Skeletal muscle satellite cell (primary cell): ENCODE measurements around the gene FHDC1. TPM values are rescaled to one million over a fixed set of nuclear protein-coding genes. Genes with fewer than 3 reads are reported as not detected.
"Not testable (repeated sequence)": the region's sequence is repeated elsewhere in the genome, so short reads cannot be mapped to it uniquely, and the experiment has no call there.

ENCODE experiments used
- H3K27me3 ChIP-seq: 2 replicates; pipeline ENCODE4 v1.7.0; 2013; ENCODE audit warnings: low read length; ENCODE audit not compliant: control insufficient read depth, insufficient read depth
- H3K36me3 ChIP-seq: 2 replicates; pipeline ENCODE4 v1.7.0; 2013; ENCODE audit warnings: mild to moderate bottlenecking, control low read depth, low read length; ENCODE audit not compliant: insufficient read depth
- H3K4me1 ChIP-seq: 2 replicates; pipeline ENCODE4 v1.7.0; 2013; ENCODE audit warnings: low read length; ENCODE audit not compliant: control insufficient read depth, insufficient read depth
- H3K4me2 ChIP-seq: 2 replicates; pipeline ENCODE4 v1.7.0; 2013; ENCODE audit warnings: mild to moderate bottlenecking, low read length
- H3K4me3 ChIP-seq: 2 replicates; pipeline ENCODE4 v1.7.0; 2013; ENCODE audit warnings: low read length
- H3K9ac ChIP-seq: 2 replicates; pipeline ENCODE4 v1.7.0; 2013; ENCODE audit warnings: mild to moderate bottlenecking, low read depth, low read length, moderate library complexity
- H3K9me3 ChIP-seq: replicated peaks from 2 replicates; pipeline ENCODE4 v1.7.0; 2013; ENCODE audit warnings: mild to moderate bottlenecking, control low read depth, low read length
- total RNA-seq: library from RNA; depleted of rRNA; stranded (reverse); fragments of >200 nt; gene quantifications from 2 replicates; pipeline ENCODE4 v1.2.3, GENCODE V29; 2012; rRNA removed

Gene FHDC1, protein sequence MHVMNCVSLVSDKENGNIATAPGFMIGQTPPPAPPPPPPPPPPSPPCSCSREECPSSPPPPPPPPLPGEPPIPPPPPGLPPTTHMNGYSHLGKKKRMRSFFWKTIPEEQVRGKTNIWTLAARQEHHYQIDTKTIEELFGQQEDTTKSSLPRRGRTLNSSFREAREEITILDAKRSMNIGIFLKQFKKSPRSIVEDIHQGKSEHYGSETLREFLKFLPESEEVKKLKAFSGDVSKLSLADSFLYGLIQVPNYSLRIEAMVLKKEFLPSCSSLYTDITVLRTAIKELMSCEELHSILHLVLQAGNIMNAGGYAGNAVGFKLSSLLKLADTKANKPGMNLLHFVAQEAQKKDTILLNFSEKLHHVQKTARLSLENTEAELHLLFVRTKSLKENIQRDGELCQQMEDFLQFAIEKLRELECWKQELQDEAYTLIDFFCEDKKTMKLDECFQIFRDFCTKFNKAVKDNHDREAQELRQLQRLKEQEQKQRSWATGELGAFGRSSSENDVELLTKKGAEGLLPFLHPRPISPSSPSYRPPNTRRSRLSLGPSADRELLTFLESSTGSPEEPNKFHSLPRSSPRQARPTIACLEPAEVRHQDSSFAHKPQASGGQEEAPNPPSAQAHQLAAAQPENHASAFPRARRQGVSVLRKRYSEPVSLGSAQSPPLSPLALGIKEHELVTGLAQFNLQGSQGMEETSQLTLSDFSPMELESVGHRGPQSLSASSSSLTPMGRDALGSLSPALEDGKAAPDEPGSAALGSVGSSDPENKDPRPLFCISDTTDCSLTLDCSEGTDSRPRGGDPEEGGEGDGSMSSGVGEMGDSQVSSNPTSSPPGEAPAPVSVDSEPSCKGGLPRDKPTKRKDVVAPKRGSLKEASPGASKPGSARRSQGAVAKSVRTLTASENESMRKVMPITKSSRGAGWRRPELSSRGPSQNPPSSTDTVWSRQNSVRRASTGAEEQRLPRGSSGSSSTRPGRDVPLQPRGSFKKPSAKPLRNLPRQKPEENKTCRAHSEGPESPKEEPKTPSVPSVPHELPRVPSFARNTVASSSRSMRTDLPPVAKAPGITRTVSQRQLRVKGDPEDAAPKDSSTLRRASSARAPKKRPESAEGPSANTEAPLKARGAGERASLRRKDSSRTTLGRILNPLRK
- under 0.01 TPM in 2 replicates for total RNA-seq

DNA sequence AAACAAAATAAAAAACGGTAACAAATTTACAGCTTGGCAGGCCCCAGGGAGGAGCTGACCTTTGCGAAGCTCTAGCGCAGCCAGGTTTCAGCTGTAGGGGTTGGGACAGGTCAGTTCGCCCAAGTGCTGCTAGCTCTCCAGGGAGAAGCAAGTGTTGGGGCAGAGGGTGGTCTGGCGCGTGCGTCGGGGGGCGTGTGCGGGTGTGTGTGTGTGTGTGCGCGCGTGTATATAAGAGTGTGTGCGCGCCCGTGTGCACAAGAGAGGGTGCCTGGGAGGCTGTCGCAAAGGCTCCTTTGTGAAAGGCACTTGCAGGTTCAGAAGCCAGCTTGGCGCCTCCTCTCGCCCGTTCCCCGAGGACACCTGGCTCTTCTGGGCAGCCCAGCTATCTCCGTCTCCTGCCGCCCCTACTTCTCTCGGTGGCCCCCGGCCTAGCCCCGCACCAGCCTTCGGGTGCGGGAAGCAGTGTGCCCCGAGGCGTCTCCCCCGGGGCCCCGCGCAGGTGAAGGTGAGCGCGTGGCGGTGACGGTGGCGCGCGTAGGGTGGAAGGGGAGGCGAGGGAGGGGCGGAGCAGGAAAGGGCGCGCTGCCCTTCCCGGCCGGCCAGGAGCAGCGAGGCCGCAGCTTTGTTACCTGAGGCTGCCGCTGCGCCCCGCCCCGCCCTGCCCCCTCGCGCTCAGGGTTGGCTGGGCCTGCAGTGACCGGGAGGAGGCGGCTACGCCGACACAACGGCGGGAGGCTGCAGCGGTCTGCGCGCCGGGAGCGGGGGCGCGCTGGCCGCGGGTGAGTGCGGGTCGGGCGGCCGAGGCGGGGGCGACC is at the start of gene FHDC1:
FHDC1 (plus strand) TSS at position 693 of the 815 bp plus-strand sequence. CDS start 6,735 bp downstream, outside the sequence.
- Histone ChIP-seq H3K36me3 (no peaks in the 10 kb centered on the region), H3K4me2 (peak within 1 kb of the TSS; percentile 96), H3K4me3 (peak within 1 kb of the TSS; percentile 70), H3K9ac (peak within 1 kb of the TSS; percentile 24), H3K4me1 (peaks cover 12% of the 10 kb centered on the region), H3K9me3 (no peaks in the 10 kb centered on the region), H3K27me3 (peaks cover 54% of the 10 kb centered on the region)

DNA sequence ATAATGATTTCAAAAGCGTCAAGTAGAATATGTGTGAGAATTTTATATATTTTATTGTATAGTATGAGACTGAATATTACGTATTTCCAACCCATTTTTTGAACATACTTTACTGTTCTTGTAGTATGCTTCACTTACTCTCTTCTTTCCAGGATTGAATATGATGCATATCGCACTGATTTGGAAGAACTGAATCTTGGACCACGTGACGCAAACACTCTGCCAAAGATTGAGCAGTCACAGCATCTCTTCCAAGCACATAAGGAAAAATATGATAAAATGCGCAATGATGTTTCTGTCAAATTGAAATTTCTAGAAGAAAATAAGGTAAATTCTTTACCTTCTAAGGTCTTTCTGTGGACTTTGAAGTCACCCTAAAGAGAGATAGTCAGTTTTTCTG is 48.1 kb upstream of the FHDC1 start:
- H3K4me2 ChIP-seq: no peak overlapping the region
- no peaks in the 10 kb centered on the region for H3K4me1 ChIP-seq
- H3K9ac ChIP-seq: no peak overlapping the region
- no peak overlapping the region for H3K4me3 ChIP-seq
- H3K9me3 ChIP-seq: no peaks in the 10 kb centered on the region
- H3K36me3 ChIP-seq: peaks cover 14% of the 10 kb centered on the region
- H3K27me3 ChIP-seq: no peaks in the 10 kb centered on the region

DNA sequence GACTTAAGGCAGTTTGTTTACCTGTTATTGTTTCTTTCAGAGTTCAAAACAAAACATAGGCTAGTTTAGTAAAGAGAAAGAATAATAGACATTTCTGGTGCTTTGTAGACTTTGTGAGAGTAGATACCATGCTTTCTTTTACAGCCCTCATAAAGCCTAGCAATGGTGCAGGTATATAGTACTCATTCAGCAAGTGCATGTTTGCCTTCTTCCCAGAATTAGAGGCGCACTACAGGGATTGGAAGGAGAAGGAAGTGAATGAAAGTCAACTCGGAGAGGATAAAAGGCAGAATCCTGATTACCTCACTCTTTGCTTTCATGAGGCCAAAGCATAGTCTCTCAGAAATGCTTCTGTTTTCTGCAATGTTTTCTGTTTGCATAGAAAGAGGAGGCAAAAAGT is 43.1 kb upstream of the FHDC1 start:
- Histone ChIP-seq H3K4me2 (no peak overlapping the region), H3K27me3 (no peaks in the 10 kb centered on the region), H3K9ac (no peak overlapping the region), H3K4me1 (peaks cover 9% of the 10 kb centered on the region), H3K9me3 (no peaks in the 10 kb centered on the region), H3K36me3 (peaks cover 8% of the 10 kb centered on the region), H3K4me3 (no peak overlapping the region)

DNA sequence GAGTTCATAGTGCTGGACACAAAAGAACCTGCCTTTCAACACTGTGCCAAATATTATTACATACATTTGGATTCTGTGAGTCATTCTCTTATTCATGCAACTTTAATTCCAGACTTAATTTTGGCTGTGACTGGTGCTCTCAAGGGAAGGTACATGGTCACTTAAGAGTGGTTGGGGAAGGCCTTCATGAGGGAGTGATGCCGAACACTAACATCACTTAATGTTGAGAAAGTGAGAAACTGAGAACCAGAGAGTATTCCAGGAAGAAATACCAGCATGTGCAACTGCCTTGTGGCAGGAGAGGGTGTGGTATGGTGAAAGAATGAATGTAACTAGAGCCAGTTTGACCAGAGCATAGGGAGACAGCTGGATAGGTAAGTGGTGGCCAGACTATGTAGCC is 41.5 kb upstream of the FHDC1 start:
- H3K9ac ChIP-seq: no peak overlapping the region
- no peak overlapping the region for H3K4me3 ChIP-seq
- peaks cover 8% of the 10 kb centered on the region for H3K36me3 ChIP-seq
- H3K4me1 ChIP-seq: peaks cover 9% of the 10 kb centered on the region
- no peaks in the 10 kb centered on the region for H3K9me3 ChIP-seq
- no peaks in the 10 kb centered on the region for H3K27me3 ChIP-seq
- H3K4me2 ChIP-seq: no peak overlapping the region

DNA sequence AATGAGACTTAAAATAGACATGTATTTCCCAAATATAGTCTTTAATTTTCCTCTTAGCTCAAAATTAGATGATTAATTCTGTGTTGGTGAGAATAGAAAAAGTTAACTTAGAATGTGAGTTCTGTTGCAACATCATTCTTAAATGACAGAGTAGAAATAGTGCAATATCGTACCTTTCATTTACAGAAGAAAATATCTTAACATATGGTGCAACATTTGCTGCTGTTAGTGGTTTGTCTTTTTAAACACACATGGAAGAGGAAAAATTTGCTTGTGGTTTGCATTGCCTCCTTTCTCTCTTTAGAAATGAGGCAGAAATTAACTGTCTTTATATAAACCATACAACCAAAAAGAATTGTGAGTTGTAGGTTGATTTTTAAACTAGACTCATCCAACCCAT is 39.3 kb upstream of the FHDC1 start:
- H3K36me3 ChIP-seq: peaks cover 4% of the 10 kb centered on the region
- H3K4me3 ChIP-seq: no peak overlapping the region
- no peaks in the 10 kb centered on the region for H3K27me3 ChIP-seq
- peaks cover 9% of the 10 kb centered on the region for H3K4me1 ChIP-seq
- no peaks in the 10 kb centered on the region for H3K9me3 ChIP-seq
- H3K9ac ChIP-seq: no peak overlapping the region
- H3K4me2 ChIP-seq: no peak overlapping the region

DNA sequence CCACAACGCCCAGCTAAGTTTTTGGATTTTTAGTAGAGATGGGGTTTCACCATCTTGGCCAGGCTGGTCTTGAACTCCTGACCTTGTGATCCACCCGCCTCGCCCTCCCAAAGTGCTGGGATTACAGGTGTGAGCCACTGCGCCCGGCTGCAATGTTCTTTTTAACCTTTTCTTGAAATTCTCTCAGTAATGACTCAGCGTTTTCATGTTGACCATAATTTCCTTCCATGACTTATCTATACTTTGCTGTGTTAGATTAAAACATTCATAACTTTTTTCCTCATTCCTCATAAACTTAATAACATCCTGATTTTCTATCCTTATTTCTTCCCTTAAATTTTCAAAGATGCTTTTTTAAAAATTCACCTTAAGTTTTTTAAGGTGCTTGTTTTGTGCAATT is 38.0 kb upstream of the FHDC1 start:
- H3K4me1 ChIP-seq, H3K4me3 ChIP-seq, H3K9ac ChIP-seq, H3K36me3 ChIP-seq, H3K27me3 ChIP-seq, H3K4me2 ChIP-seq, H3K9me3 ChIP-seq: not testable (repeated sequence)

DNA sequence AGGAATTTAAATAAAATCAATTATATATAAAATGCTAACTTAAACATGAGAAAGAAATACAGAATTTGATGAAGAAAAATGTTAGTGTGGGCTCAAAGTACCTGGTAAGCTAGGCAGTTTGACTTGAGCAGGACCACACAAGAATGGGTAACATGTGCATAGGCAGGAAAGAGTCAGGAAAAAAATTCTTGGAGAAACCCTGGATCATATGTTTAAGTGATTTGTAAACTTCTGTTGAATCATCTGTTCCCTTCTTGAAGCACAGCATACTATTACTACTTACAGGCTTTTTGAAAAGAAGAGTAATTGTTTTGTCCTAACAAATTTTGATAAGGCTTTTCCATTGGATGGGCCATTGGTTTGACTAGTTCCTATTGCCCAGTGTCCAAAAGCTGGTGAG is 37.5 kb upstream of the FHDC1 start:
- no peak overlapping the region for H3K9ac ChIP-seq
- no peak overlapping the region for H3K4me3 ChIP-seq
- peaks cover 9% of the 10 kb centered on the region for H3K4me1 ChIP-seq
- no peaks in the 10 kb centered on the region for H3K36me3 ChIP-seq
- H3K27me3 ChIP-seq: no peaks in the 10 kb centered on the region
- no peaks in the 10 kb centered on the region for H3K9me3 ChIP-seq
- no peak overlapping the region for H3K4me2 ChIP-seq

DNA sequence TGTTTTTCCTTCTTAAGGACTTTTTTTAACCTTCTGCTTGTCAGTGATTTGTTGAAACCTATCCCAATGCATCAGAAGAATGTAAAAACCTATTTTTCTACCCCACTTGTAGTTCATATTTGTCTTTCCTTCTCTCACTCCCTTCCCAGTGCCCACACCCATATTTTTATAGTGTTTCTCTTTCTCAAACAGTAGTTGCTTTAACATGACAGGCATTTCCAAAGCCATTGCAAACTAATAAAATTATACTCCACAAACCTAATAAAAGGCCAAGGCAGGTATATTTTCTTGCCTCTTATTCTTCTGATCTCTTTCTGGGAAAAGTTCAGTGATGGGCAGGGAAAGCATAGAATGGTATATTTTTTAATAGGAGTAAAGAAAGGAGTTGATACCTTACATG is 35.7 kb upstream of the FHDC1 start:
- Histone ChIP-seq H3K9me3 (no peaks in the 10 kb centered on the region), H3K4me3 (no peak overlapping the region), H3K4me2 (no peak overlapping the region), H3K4me1 (no peaks in the 10 kb centered on the region), H3K36me3 (no peaks in the 10 kb centered on the region), H3K27me3 (no peaks in the 10 kb centered on the region), H3K9ac (no peak overlapping the region)

DNA sequence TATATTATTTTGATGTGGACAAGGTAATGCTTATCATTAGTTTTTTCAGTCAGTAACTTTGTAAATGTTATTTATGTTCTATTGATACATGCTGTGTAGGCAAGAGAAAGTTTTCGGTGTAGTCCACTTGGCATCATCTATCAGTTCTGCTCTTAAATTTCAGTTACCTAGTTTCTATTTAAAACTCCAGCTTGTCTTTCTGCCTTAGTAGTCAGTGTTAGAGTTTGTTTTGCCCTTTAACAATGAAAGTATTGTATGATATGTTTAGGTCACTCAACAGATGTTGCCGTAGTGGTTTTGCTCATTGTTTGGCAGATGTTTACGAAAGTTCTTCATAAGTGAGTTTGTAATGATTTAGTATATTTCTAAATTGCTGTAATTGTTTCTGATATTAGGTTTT is 34.9 kb upstream of the FHDC1 start:
- no peaks in the 10 kb centered on the region for H3K4me1 ChIP-seq
- no peak overlapping the region for H3K4me3 ChIP-seq
- H3K36me3 ChIP-seq: peaks cover 3% of the 10 kb centered on the region
- H3K4me2 ChIP-seq: no peak overlapping the region
- no peaks in the 10 kb centered on the region for H3K27me3 ChIP-seq
- no peaks in the 10 kb centered on the region for H3K9me3 ChIP-seq
- no peak overlapping the region for H3K9ac ChIP-seq

DNA sequence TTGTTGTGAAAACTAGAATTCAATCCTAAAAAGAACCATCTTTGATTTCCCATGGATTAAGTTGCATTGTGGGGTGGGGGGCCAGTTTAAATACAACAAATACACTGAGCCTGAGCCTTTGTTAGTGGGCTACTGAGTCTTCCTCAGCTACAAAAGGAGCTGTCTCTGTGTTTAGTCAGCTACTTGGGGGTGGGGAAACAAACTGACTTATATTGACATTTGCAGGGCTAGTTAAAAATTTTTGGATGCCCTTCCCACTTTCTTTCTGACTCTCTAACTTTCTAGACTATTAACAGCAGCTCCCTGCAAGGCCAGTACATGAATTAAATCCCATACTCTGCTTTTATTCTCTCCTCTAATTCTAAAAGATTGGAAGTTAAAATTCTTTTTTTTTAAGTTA is 32.5 kb upstream of the FHDC1 start:
- no peak overlapping the region for H3K4me3 ChIP-seq
- H3K9me3 ChIP-seq: no peaks in the 10 kb centered on the region
- no peak overlapping the region for H3K4me2 ChIP-seq
- no peak overlapping the region for H3K9ac ChIP-seq
- peaks cover 7% of the 10 kb centered on the region for H3K36me3 ChIP-seq
- H3K4me1 ChIP-seq: no peaks in the 10 kb centered on the region
- no peaks in the 10 kb centered on the region for H3K27me3 ChIP-seq

DNA sequence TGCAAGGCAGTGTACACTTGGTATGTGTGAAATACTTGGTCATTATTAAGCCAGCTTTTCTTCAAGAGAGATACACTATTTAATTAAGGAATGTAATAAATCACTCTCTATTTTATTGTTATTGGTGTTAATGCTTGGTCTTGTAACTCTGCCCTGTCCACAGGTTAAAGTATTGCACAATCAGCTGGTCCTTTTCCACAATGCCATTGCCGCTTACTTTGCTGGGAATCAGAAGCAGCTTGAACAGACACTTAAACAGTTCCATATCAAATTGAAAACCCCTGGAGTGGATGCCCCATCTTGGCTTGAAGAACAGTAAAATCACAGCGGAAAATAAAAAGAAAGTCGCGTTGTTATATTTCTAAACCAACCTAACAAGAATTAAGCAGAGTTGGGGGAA is 26.2 kb upstream of the FHDC1 start:
- Histone ChIP-seq H3K4me1 (no peaks in the 10 kb centered on the region), H3K9ac (no peak overlapping the region), H3K36me3 (peaks cover 15% of the 10 kb centered on the region), H3K4me2 (no peak overlapping the region), H3K9me3 (no peaks in the 10 kb centered on the region), H3K27me3 (no peaks in the 10 kb centered on the region), H3K4me3 (no peak overlapping the region)
